ENCODE measurements around the gene NXPH1.

- TF ChIP-seq POLR2AphosphoS5 (IDR thresholded peaks at IDR 0.05; ENCODE audit: control insufficient read depth, insufficient read depth, low read depth, low read length) (no peak), ATF6 (CRISPR knock-in tag; IDR thresholded peaks at IDR 0.05) (no peak), ZBTB7A (IDR thresholded peaks at IDR 0.05; ENCODE audit: borderline replicate concordance, control insufficient read depth, low read depth, low read length) (no peak), RB1 (IDR thresholded peaks at IDR 0.05; ENCODE audit: low read depth) (no peak), MCM2 (IDR thresholded peaks at IDR 0.05; ENCODE audit: low read depth) (no peak), CTCF (IDR thresholded peaks at IDR 0.05 in 2 of 3, conservative IDR thresholded peaks at IDR 0.05 in 1 of 3; ENCODE audit: insufficient read depth in 2 of 3, low read depth in 1 of 3, low read length in 3 of 3) (no peak), RAD21 (CRISPR knock-in tag; conservative IDR thresholded peaks at IDR 0.05 in 1 of 2, IDR thresholded peaks at IDR 0.05 in 1 of 2) (no peak), GATA2 (CRISPR knock-in tag; IDR thresholded peaks at IDR 0.05) (no peak), ZFX (CRISPR knock-in tag; IDR thresholded peaks at IDR 0.05) (no peak), SIN3A (IDR thresholded peaks at IDR 0.05; ENCODE audit: borderline replicate concordance in 2 of 2, control insufficient read depth in 1 of 2, low read depth in 2 of 2, low read length in 2 of 2) (no peak), CREB1 (IDR thresholded peaks at IDR 0.05) (no peak), CREB1 (CRISPR knock-in tag; IDR thresholded peaks at IDR 0.05) (no peak), KDM1A (IDR thresholded peaks at IDR 0.05) (no peak)
These were observed 132.6 kb downstream of the NXPH1 start for GRCh38 chr7:8566016-8566415.
